NT2/D1 (cell line): Measurements from ENCODE around the gene HERC6.

ENCODE experiments used
- SUZ12 ChIP-seq: IDR thresholded peaks from 2 replicates; pipeline ENCODE4 v1.6.1; 2011; ENCODE audit not compliant: insufficient read length, insufficient read depth; ENCODE audit errors: extremely low read depth
- YY1 ChIP-seq: IDR thresholded peaks from 2 replicates; pipeline ENCODE4 v1.6.1; 2011; ENCODE audit not compliant: insufficient read length, insufficient read depth
- ZNF274 ChIP-seq: IDR thresholded peaks from 2 replicates; pipeline ENCODE4 v1.6.1; 2011; ENCODE audit warnings: mild to moderate bottlenecking, low read depth, low read length

DNA sequence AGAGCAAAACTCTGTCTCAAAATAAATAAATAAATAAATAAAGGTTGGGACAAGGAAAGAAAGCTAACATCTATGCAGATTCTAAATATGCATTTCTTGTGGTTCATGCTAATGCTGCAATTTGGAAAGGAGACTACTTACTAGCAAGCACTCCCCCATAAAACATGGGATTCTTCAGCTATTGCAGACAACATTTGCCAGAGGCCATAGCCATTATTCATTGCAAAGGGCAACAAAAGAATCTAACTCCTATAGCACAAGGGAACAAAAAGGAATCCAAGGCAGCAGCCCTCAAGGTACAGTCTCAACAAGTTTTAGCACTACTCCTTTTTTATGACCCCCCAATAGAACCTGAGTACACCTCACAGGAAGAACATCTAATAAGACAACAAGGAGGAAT, 70.2 kb downstream of the HERC6 start:
- TF ChIP-seq ZNF274 (no peak), YY1 (no peak), SUZ12 (no peak)
